ENCODE measurements around the gene OCRL. TPM values are rescaled to one million over a fixed set of nuclear protein-coding genes. Genes with fewer than 3 reads are reported as not detected.

The OCRL gene
- total and polyA plus RNA-seq, 2 of the 13 experiments (the other 11 are each of a cell fraction or from before 2014, with no cell fraction given), result 13.4 to 32.0 TPM

- ChIA-PET POLR2A (interaction anchor here (1.7 kb wide), 1 partner anchor 14 kb away, joined by 6 read pairs; the partner anchor contains the start of gene OCRL), CTCF (ENCODE audit: low intra/inter-chr PET ratio, low total read pairs) (no interaction called here)
- ATAC-seq (no peak), DNase-seq (ENCODE audit: low spot score) (no peak), FAIRE-seq (peak; percentile 8)
- no peak overlapping the region for H3K4me3 ChIP-seq (replicated peaks in 1 of 3; ENCODE audit: insufficient read depth in 1 of 3, low read depth in 2 of 3, low read length in 3 of 3)
- H3K4me2 ChIP-seq (ENCODE audit: low read depth, low read length), result no peak overlapping the region
- WGBS (ENCODE audit: low lambda C conversion rate), result 100% methylated on average over 3 of the region's 3 CpGs
- H3K36me3 ChIP-seq (replicated peaks in 1 of 2; ENCODE audit: control insufficient read depth in 1 of 2, insufficient read depth in 2 of 2, low read length in 2 of 2), result no peaks in the 10 kb centered on the region
- H4K20me1 ChIP-seq (ENCODE audit: insufficient read depth, low read length), result peaks cover 12% of the 10 kb centered on the region; the same call in 1 of the 2 replicates
- intact Hi-C loops (cut with micrococcal nuclease; ENCODE audit: unreplicated experiment), result loop anchor here (2.0 kb wide), 1 partner anchor 15 kb away; the partner anchor contains the start of gene OCRL
- H3K27me3 ChIP-seq (ENCODE audit: control insufficient read depth in 1 of 2, insufficient read depth in 2 of 2, low read length in 2 of 2), result no peaks in the 10 kb centered on the region; a peak in 1 of 5 replicates
- no peak overlapping the region for H3K9ac ChIP-seq (ENCODE audit: insufficient read depth, low read depth, low read length)
- H3K79me2 ChIP-seq (ENCODE audit: insufficient read depth, low read length), result peaks cover 12% of the 10 kb centered on the region
- H2AFZ ChIP-seq (ENCODE audit: low read length), result no peak overlapping the region
- H3K4me1 ChIP-seq (ENCODE audit: insufficient read depth, low read length), result peaks cover 43% of the 10 kb centered on the region
- H3K27ac ChIP-seq (ENCODE audit: extremely low read length, insufficient read depth, low read length), result peak overlapping the region; percentile 99
- BruUV-seq (replicated peaks), result no TSS peak
- no peaks in the 10 kb centered on the region for H3K9me3 ChIP-seq (ENCODE audit: low read length)
- in situ Hi-C loops (cut with HindIII; ENCODE audit: extremely low pct_ligation_motif_present, low pct_unique_long_range_greater_than_20kb), result no loop called here
- TF ChIP-seq MAF1 (CRISPR knock-in tag; IDR thresholded peaks at IDR 0.05; ENCODE audit: borderline replicate concordance) (no peak), ZNF296 (CRISPR knock-in tag; conservative IDR thresholded peaks at IDR 0.05) (no peak), GABPA (IDR thresholded peaks at IDR 0.05; ENCODE audit: low read depth, low read length) (no peak), GABPA (CRISPR knock-in tag; IDR thresholded peaks at IDR 0.05; ENCODE audit: low read depth) (no peak), KDM5A (IDR thresholded peaks at IDR 0.05; ENCODE audit: borderline replicate concordance, low read length) (no peak), ZNF672 (CRISPR knock-in tag; IDR thresholded peaks at IDR 0.05) (no peak), MAFG (CRISPR knock-in tag; IDR thresholded peaks at IDR 0.05) (no peak), TP53 (CRISPR knock-in tag; conservative IDR thresholded peaks at IDR 0.05) (no peak), DPF2 (CRISPR knock-in tag; IDR thresholded peaks at IDR 0.05; ENCODE audit: borderline replicate concordance, low read depth) (no peak)
- TF ChIP-seq, protein P1, sequence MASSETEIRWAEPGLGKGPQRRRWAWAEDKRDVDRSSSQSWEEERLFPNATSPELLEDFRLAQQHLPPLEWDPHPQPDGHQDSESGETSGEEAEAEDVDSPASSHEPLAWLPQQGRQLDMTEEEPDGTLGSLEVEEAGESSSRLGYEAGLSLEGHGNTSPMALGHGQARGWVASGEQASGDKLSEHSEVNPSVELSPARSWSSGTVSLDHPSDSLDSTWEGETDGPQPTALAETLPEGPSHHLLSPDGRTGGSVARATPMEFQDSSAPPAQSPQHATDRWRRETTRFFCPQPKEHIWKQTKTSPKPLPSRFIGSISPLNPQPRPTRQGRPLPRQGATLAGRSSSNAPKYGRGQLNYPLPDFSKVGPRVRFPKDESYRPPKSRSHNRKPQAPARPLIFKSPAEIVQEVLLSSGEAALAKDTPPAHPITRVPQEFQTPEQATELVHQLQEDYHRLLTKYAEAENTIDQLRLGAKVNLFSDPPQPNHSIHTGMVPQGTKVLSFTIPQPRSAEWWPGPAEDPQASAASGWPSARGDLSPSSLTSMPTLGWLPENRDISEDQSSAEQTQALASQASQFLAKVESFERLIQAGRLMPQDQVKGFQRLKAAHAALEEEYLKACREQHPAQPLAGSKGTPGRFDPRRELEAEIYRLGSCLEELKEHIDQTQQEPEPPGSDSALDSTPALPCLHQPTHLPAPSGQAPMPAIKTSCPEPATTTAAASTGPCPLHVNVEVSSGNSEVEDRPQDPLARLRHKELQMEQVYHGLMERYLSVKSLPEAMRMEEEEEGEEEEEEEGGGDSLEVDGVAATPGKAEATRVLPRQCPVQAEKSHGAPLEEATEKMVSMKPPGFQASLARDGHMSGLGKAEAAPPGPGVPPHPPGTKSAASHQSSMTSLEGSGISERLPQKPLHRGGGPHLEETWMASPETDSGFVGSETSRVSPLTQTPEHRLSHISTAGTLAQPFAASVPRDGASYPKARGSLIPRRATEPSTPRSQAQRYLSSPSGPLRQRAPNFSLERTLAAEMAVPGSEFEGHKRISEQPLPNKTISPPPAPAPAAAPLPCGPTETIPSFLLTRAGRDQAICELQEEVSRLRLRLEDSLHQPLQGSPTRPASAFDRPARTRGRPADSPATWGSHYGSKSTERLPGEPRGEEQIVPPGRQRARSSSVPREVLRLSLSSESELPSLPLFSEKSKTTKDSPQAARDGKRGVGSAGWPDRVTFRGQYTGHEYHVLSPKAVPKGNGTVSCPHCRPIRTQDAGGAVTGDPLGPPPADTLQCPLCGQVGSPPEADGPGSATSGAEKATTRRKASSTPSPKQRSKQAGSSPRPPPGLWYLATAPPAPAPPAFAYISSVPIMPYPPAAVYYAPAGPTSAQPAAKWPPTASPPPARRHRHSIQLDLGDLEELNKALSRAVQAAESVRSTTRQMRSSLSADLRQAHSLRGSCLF (CRISPR knock-in tag; IDR thresholded peaks at IDR 0.05; ENCODE audit: borderline replicate concordance), result no peak
- TF ChIP-seq, protein P2, sequence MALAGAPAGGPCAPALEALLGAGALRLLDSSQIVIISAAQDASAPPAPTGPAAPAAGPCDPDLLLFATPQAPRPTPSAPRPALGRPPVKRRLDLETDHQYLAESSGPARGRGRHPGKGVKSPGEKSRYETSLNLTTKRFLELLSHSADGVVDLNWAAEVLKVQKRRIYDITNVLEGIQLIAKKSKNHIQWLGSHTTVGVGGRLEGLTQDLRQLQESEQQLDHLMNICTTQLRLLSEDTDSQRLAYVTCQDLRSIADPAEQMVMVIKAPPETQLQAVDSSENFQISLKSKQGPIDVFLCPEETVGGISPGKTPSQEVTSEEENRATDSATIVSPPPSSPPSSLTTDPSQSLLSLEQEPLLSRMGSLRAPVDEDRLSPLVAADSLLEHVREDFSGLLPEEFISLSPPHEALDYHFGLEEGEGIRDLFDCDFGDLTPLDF (CRISPR knock-in tag; IDR thresholded peaks at IDR 0.05), result no peak
Measured at GRCh38 chrX:129525896-129526295, 14.2 kb upstream of the OCRL start.

Data from HepG2 (cell line).